IPS-18c (cell line): ENCODE measurements around the gene APBA2.

Experiments
- H3K4me3 ChIP-seq: 2 replicates; pipeline ENCODE4 v1.7.0; 2013; ENCODE audit warnings: low read depth, mild to moderate bottlenecking, low read length, moderate library complexity; ENCODE audit not compliant: insufficient read depth
- H3K9me3 ChIP-seq: one replicate; pipeline ENCODE4 v1.6.1; 2013; ENCODE audit warnings: mild to moderate bottlenecking, low read length, moderate library complexity; ENCODE audit not compliant: control insufficient read depth, insufficient read depth

The APBA2 gene

GRCh38 chr15:29123171-29123570 is 237.4 kb downstream of the APBA2 start:
- Histone ChIP-seq H3K4me3 (no peak overlapping the region), H3K9me3 (no peaks in the 10 kb centered on the region)

GRCh38 chr15:29123991-29124390 is 238.2 kb downstream of the APBA2 start:
- no peak overlapping the region for H3K4me3 ChIP-seq
- H3K9me3 ChIP-seq: no peaks in the 10 kb centered on the region

- no peak overlapping the region for H3K4me3 ChIP-seq
- no peaks in the 10 kb centered on the region for H3K9me3 ChIP-seq
Measured at GRCh38 chr15:29124581-29125381, 239.0 kb downstream of the APBA2 start.

GRCh38 chr15:29125382-29126207 is 239.8 kb downstream of the APBA2 start:
- Histone ChIP-seq H3K9me3 (no peaks in the 10 kb centered on the region), H3K4me3 (no peak overlapping the region)

- Histone ChIP-seq H3K9me3 (no peaks in the 10 kb centered on the region), H3K4me3 (no peak overlapping the region)
Measured at GRCh38 chr15:29126208-29126536, 240.4 kb downstream of the APBA2 start.

- H3K9me3 ChIP-seq: no peaks in the 10 kb centered on the region
- no peak overlapping the region for H3K4me3 ChIP-seq
Measured at GRCh38 chr15:29126821-29127461, 241.2 kb downstream of the APBA2 start.

GRCh38 chr15:29127506-29128430 is 242.0 kb downstream of the APBA2 start:
- Histone ChIP-seq H3K9me3 (no peaks in the 10 kb centered on the region), H3K4me3 (no peak overlapping the region)

- H3K9me3 ChIP-seq: no peaks in the 10 kb centered on the region
- no peak overlapping the region; the same call in 1 of the 2 replicates for H3K4me3 ChIP-seq
Measured at GRCh38 chr15:29128671-29129070, 242.9 kb downstream of the APBA2 start.

GRCh38 chr15:29129221-29129620 is 243.4 kb downstream of the APBA2 start:
- Histone ChIP-seq H3K9me3 (no peaks in the 10 kb centered on the region), H3K4me3 (no peak overlapping the region)

- Histone ChIP-seq H3K4me3 (no peak overlapping the region), H3K9me3 (no peaks in the 10 kb centered on the region)
Measured at GRCh38 chr15:29129926-29130325, 244.2 kb downstream of the APBA2 start.

- Histone ChIP-seq H3K9me3 (no peaks in the 10 kb centered on the region), H3K4me3 (no peak overlapping the region)
Measured at GRCh38 chr15:29130476-29130875, 244.7 kb downstream of the APBA2 start.

- Histone ChIP-seq H3K4me3 (no peak overlapping the region), H3K9me3 (no peaks in the 10 kb centered on the region)
Measured at GRCh38 chr15:29130951-29131839, 245.4 kb downstream of the APBA2 start.

- H3K4me3 ChIP-seq: no peak overlapping the region
- no peaks in the 10 kb centered on the region for H3K9me3 ChIP-seq
Measured at GRCh38 chr15:29131840-29132420, 246.2 kb downstream of the APBA2 start.

GRCh38 chr15:29132735-29133181 is 247.0 kb downstream of the APBA2 start:
- Histone ChIP-seq H3K9me3 (no peaks in the 10 kb centered on the region), H3K4me3 (no peak overlapping the region)

GRCh38 chr15:29133321-29133720 is 247.5 kb downstream of the APBA2 start:
- Histone ChIP-seq H3K9me3 (no peaks in the 10 kb centered on the region), H3K4me3 (no peak overlapping the region)

GRCh38 chr15:29133791-29134190 is 248.0 kb downstream of the APBA2 start:
- Histone ChIP-seq H3K9me3 (no peaks in the 10 kb centered on the region), H3K4me3 (no peak overlapping the region)
